Measurements from ENCODE around the gene KCNV2.

The KCNV2 gene

GRCh38 chr9:2765250-2765880 lies 48.1 kb downstream of the KCNV2 start:
- no peak overlapping the region for H3K4me3 ChIP-seq (ENCODE audit: low read depth in 1 of 2, low read length in 2 of 2)
- H3K9ac ChIP-seq (ENCODE audit: low read length): no peak overlapping the region
- no peaks in the 10 kb centered on the region for H3K9me3 ChIP-seq (ENCODE audit: low read length)
- no peaks in the 10 kb centered on the region for H3K27me3 ChIP-seq (ENCODE audit: control insufficient read depth in 1 of 2, insufficient read depth in 2 of 2, low read length in 2 of 2)
- no peak overlapping the region for H3K27ac ChIP-seq (ENCODE audit: low read depth, low read length)
- peaks cover 5% of the 10 kb centered on the region for H3K36me3 ChIP-seq (ENCODE audit: insufficient read depth, low read length)
- no peaks in the 10 kb centered on the region for H3K4me1 ChIP-seq (ENCODE audit: insufficient read depth, low read length)

DNA sequence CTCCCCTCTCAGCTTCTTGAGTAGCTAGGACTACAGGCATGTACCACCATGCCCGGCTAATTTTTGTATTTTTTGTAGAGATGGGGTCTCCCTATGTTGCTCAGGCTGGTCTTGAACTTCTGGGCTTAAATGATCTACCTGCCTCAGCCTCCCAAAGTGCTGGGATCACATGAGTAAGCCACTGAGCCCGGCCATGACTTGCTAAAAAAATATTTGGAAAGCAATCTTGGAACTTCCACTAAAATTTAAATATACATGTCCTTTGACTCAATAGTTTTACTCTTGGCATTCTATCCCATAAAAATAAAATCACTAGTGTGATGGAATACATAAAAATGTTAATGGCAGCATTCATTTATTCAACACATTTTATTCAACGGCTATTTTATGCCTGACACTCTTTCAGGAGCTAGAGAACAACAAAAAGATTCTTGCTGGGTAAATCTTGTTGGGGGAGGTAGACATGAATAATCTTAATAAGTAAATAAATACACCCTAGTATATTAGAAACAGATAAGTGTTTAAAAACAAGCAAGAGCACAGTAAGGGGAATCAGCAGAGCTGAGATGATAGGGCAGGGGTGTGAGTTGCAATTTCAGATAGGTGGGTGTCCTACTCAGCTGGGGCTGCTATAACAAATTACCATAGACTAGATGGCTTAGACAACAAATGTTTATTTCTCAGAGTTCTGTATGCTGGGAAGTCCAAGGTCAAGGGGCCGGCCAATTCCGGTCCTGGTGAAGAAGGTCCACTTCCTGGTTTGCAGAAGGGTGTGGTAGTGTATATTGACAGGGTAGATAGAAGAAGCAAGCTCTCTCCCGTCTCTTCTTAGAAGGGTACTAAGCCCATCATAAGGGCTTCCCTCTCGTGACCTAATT lies 50.7 kb downstream of the KCNV2 start:
- Histone ChIP-seq H3K4me3 (ENCODE audit: low read depth in 1 of 2, low read length in 2 of 2) (no peak overlapping the region), H3K27me3 (ENCODE audit: control insufficient read depth in 1 of 2, insufficient read depth in 2 of 2, low read length in 2 of 2) (no peaks in the 10 kb centered on the region), H3K36me3 (ENCODE audit: insufficient read depth, low read length) (peaks cover 5% of the 10 kb centered on the region), H3K27ac (ENCODE audit: low read depth, low read length) (no peak overlapping the region), H3K9me3 (ENCODE audit: low read length) (no peaks in the 10 kb centered on the region), H3K9ac (ENCODE audit: low read length) (no peak overlapping the region), H3K4me1 (ENCODE audit: insufficient read depth, low read length) (no peaks in the 10 kb centered on the region)

DNA sequence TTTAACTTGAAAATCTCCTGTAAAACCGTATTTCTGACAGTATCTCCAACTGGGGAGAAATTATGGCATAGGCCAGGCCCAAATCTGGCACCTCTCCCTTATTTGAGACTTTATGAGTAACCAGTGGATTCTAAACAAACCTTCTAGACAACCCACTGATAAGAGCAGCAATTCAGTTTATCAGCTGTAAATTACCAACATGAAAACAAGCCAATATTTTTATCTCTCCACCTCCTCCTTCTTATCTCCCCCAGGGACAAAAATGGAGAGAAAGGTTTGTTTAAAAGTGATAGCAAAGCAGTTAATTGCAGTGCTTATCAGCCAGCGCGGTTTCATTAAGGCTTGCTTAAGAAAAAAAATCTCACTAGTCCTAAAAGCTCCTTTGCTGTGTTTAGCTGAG lies 53.8 kb downstream of the KCNV2 start:
- Histone ChIP-seq H3K4me1 (ENCODE audit: insufficient read depth, low read length) (no peaks in the 10 kb centered on the region), H3K4me3 (ENCODE audit: low read depth in 1 of 2, low read length in 2 of 2) (no peak overlapping the region), H3K9ac (ENCODE audit: low read length) (no peak overlapping the region), H3K27me3 (ENCODE audit: control insufficient read depth in 1 of 2, insufficient read depth in 2 of 2, low read length in 2 of 2) (no peaks in the 10 kb centered on the region), H3K9me3 (ENCODE audit: low read length) (peaks cover 8% of the 10 kb centered on the region), H3K36me3 (ENCODE audit: insufficient read depth, low read length) (peaks cover 5% of the 10 kb centered on the region), H3K27ac (ENCODE audit: low read depth, low read length) (no peak overlapping the region)

DNA sequence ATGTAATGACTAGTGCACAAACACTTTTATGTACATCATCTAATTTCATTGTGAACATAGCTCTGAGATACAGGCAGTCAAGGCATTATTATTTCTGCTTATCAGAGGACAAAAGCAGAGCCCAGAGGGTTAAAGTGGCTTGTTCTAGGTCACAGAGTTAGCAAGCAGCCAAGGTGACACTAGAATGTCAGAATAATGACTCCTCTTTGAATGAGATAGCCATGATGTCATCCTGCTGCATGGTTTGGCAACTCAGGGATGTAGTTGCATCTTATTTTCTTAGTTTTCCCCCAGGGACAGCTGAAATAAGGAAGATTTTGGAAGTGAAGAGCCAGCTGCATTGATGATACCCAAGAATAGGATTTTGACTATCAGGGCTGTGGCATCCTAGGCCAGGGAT lies 54.4 kb downstream of the KCNV2 start:
- H3K36me3 ChIP-seq (ENCODE audit: insufficient read depth, low read length): peaks cover 5% of the 10 kb centered on the region

DNA sequence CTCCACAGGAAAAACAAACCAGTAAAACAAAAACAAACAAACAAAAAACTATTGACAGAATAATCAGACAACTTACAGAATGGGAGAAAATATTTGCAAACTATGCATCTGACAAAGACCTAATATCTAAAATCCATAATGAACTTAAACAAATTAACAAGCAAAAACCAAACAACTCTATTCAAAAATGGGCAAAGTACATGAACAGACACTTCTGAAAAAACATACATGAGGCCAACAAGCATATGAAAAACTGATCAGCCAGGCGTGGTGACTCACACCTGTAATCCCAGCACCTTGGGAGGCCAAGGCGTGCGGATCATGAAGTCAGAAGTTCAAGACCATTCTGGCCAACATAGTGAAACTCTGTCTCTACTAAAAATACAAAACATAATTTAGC lies 60.1 kb downstream of the KCNV2 start:
- peaks cover 8% of the 10 kb centered on the region for H3K9me3 ChIP-seq (ENCODE audit: low read length)
- H3K36me3 ChIP-seq (ENCODE audit: insufficient read depth, low read length): peaks cover 7% of the 10 kb centered on the region
- H3K4me1 ChIP-seq (ENCODE audit: insufficient read depth, low read length): no peaks in the 10 kb centered on the region
- no peak overlapping the region for H3K4me3 ChIP-seq (ENCODE audit: low read depth in 1 of 2, low read length in 2 of 2)
- no peaks in the 10 kb centered on the region for H3K27me3 ChIP-seq (ENCODE audit: control insufficient read depth in 1 of 2, insufficient read depth in 2 of 2, low read length in 2 of 2)
- H3K27ac ChIP-seq (ENCODE audit: low read depth, low read length): no peak overlapping the region
- no peak overlapping the region for H3K9ac ChIP-seq (ENCODE audit: low read length)

More for the DNA sequence above, 54.4 kb downstream of the KCNV2 start:
- no peak overlapping the region for H3K4me3 ChIP-seq (ENCODE audit: low read depth in 1 of 2, low read length in 2 of 2)
- no peaks in the 10 kb centered on the region for H3K4me1 ChIP-seq (ENCODE audit: insufficient read depth, low read length)
- no peak overlapping the region for H3K9ac ChIP-seq (ENCODE audit: low read length)
- H3K9me3 ChIP-seq (ENCODE audit: low read length): peaks cover 8% of the 10 kb centered on the region
- H3K27ac ChIP-seq (ENCODE audit: low read depth, low read length): no peak overlapping the region
- H3K27me3 ChIP-seq (ENCODE audit: control insufficient read depth in 1 of 2, insufficient read depth in 2 of 2, low read length in 2 of 2): no peaks in the 10 kb centered on the region

GRCh38 chr9:2778816-2779215 lies 61.5 kb downstream of the KCNV2 start:
- Histone ChIP-seq H3K4me3 (ENCODE audit: low read depth in 1 of 2, low read length in 2 of 2) (no peak overlapping the region), H3K4me1 (ENCODE audit: insufficient read depth, low read length) (no peaks in the 10 kb centered on the region), H3K36me3 (ENCODE audit: insufficient read depth, low read length) (peaks cover 7% of the 10 kb centered on the region), H3K9me3 (ENCODE audit: low read length) (peaks cover 8% of the 10 kb centered on the region), H3K27ac (ENCODE audit: low read depth, low read length) (no peak overlapping the region), H3K9ac (ENCODE audit: low read length) (no peak overlapping the region), H3K27me3 (ENCODE audit: control insufficient read depth in 1 of 2, insufficient read depth in 2 of 2, low read length in 2 of 2) (no peaks in the 10 kb centered on the region)

All from muscle layer of colon (tissue), 2 donors.